Activated CD4-positive, CD25-positive, alpha-beta regulatory T cell treated with anti-CD3 and anti-CD28 coated beads, Interleukin-2, amount 50 U/mL, for 16 hours (primary cell): Measurements from ENCODE around the gene NUP107.
A peak's percentile ranks its signal among the peaks of the same experiment; 100 is the strongest.

Experiments used
- DNase-seq: peaks from one replicate; pipeline ENCODE4 v3.0.0-alpha.2; 2020; ENCODE audit warnings: low read depth, low spot score

The NUP107 gene

GRCh38 chr12:68739891-68740290 is 53.1 kb downstream of the NUP107 start:
- DNase-seq: no peak

- DNase-seq: no peak
Measured at GRCh38 chr12:68743356-68743755, 56.6 kb downstream of the NUP107 start.

DNA sequence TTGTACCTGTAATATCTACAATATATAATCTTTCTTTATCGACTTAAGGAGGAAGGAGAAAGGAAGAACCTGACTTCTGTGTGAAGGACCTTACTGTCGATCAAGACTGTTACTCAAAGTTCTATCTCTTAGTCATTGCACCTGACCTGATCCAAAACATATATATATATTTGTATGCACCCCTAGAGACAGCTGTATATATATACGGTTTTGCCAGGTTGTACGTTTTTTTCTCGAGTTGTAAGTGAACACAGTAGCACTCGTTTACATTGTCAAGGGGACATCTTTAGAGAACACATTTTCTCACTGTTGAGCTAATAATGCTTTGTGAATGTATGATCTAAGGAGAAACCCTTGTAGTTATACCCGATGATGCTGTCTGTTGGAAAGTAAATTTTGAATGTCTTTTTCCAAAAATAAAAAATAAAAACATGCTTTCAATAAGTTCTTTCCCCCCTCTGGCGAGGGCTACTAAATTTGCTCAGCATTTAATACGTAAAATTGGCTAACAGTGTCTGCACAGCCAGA is 58.7 kb downstream of the NUP107 start:
- no peak for DNase-seq

- DNase-seq: peak; percentile 83
Measured at GRCh38 chr12:68745904-68746571, 59.3 kb downstream of the NUP107 start, which contains the start of gene SLC35E3. Gene SLC35E3 (plus strand): TSS chr12:68746176. CDS start chr12:68746378, 202 bp downstream.

DNA sequence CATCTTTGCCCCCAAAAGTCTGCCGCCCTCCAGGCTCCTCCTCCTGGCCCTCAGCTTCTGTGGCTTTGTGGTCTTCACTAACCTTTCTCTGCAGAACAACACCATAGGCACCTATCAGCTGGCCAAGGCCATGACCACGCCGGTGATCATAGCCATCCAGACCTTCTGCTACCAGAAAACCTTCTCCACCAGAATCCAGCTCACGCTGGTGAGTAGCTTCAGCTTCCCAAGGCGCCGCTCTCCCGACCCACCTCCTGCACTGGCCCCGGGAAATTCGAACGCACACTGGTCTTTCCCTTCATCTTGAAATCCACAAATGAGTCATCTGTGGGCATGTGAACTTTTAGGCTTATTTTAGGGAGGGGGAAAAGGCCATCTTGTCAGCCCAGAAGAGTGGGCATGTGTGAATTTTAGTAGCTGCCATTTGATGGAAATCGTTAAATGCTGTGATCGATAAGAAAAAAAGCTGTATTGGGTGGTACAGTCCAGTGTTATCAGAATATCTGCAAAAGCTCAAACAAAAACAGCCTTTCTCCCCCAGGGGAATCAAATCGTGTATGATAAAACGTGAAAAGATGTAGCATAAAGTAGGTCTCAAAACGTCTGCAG is 59.9 kb downstream of the NUP107 start:
- no peak for DNase-seq

GRCh38 chr12:68749443-68749842 is 62.7 kb downstream of the NUP107 start:
- DNase-seq: no peak

DNA sequence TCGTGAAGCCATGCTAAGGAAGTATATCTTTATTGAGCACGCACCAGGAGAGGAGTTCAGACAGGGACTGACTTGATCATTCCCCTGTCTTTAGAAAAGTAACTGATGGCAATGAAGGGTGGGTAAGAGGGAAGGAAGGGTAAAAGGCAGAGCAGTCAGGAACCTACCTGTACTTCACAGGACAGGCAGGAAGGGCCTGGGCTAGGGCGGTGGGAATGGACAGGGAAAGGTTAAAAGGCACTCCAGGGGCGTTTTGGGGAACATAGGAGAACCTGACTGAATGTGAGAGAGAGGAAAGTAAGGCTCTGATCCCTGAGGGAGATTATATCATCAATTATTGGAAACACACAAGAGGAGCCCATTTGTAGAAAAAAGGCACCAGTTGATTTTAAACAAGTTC is 63.1 kb downstream of the NUP107 start:
- DNase-seq: no peak

DNA sequence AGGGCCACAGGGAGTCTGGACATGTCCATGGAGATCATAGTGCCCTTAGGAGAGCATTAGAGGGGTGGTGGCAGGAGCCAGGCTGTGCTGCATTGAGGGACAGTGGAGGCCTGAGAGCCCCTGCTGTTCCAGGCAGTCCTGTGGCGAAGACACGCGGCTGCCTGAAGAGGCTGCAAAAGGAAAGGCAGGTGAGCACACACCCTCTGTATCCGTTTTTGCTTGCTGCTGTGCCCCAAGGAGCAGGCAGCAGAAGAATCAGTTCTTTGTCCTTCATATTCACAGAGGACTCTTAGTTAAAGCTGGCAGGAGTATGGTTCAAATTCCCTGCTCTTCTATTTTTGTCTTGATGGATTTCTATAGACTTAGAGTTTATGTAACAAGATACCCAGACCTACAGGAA is 63.7 kb downstream of the NUP107 start:
- DNase-seq: no peak

DNA sequence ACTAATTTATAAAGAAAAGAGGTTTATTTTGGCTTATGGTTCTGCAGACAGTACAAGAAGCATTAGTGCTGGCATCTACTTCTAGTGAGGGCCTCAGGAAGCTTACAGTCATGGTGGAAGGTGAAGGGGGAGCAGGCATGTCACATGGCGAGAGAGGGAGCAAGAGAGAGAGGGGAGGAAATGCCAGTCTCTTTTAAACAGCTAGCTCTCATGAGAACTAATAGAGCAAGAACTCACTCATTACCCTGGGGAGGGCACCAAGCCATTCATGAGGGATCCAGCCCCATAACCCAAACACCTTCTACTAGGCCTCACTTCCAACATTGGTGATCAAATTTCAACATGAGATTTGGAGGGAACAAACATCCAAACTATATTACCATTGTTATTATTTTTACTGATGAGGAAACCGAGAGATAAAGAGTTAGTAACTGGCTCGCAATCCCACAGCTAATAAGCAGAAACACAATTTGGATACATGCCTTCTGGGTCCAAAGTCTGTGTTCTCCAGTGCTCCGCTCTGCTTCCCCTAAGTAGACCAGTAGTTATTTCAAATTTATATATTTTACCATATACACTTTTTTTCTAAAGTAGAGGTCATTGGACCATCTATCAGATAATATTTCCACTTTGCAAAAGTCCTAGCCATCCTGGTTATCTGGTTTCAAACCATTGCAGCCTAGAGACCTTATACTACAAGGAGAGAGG is 68.9 kb downstream of the NUP107 start:
- DNase-seq: no peak

DNA sequence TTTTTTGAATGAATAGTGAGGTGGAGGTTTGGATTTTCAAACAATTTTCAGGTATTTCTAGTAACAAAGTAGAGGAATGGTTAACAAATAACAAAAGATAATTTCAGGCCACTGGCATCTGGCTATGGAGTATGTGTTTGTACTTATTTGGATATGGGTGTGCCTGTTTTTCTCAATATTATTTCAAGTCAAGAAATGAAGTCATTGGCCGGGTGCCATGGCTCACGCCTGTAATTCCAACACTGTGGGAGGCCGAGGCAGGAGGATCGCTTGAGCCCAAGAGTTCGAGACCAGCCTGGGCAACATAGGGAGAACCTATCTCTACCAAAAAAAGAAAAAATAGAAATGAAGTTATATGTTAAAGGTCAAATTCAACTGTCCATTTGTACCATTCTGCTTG is 73.1 kb downstream of the NUP107 start:
- no peak for DNase-seq

GRCh38 chr12:68760806-68761441 is 74.1 kb downstream of the NUP107 start:
- DNase-seq: no peak

DNA sequence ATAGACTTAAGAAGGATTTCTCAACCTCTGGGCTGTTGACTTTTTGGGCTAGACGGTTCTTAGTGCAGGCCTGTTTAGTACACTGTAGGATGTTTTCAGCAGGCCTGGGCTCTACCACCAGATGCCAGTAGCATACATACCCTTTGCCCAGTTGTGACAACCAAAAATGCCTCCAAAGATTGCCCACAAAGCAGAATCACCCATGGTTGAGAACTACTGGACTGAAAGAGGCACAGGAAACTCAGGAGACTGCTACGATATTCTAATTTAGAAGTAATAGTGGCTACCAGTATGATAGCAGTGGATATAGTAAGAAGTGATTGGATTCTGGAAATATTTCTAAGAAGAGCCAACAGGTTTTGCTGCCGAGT is 74.6 kb downstream of the NUP107 start:
- no peak for DNase-seq

GRCh38 chr12:68761901-68762630 is 75.3 kb downstream of the NUP107 start:
- no peak for DNase-seq

- DNase-seq: no peak
Measured at GRCh38 chr12:68762691-68763090, 75.9 kb downstream of the NUP107 start.

DNA sequence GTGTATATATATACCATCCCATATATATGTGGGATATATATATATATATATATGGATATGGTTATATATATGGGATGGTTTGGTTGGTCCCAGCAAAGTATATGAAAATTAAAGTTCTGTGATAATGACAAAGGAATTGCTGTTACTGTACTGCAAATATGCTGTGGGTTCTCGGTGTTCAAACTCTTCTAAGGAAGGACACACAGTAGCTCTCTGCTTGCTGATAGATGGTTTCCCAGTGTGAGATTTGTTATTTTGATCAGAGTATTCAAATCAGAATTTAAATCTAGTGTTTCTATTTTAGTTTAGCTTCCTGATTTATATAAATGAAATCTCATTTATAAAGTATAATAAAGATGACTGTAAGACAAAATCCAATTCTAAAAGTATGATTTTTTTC is 78.9 kb downstream of the NUP107 start:
- no peak for DNase-seq

DNA sequence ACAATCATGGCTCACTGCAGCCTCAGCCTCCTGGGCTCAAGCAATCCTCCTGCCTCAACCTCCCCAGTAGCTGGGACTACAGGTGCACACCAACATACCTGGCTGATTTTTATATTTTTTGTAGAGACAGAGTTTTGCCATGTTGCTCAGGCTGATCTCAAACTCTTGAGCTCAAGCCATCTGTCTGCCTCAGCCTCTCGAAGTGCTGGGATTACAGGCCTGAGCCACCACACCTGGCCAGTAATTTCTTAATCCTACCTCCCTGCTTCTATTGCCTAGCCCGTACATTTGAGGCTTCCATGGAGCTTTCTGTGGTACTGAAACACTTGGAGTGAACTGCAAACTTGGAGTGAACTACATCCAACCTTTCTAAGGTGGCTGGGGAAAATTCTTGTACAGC is 79.9 kb downstream of the NUP107 start:
- no peak for DNase-seq

- DNase-seq: no peak
Measured at GRCh38 chr12:68767191-68767590, 80.4 kb downstream of the NUP107 start.

- DNase-seq: no peak
Measured at GRCh38 chr12:68768431-68768939, 81.7 kb downstream of the NUP107 start.

- DNase-seq: no peak
Measured at GRCh38 chr12:68769941-68770340, 83.2 kb downstream of the NUP107 start.

- DNase-seq: no peak
Measured at GRCh38 chr12:68771223-68771925, 84.6 kb downstream of the NUP107 start.

- no peak for DNase-seq
Measured at GRCh38 chr12:68772714-68773113, 85.9 kb downstream of the NUP107 start.
